Measurements from ENCODE around the gene MAP7D1.

MAP7D1 gene

DNA sequence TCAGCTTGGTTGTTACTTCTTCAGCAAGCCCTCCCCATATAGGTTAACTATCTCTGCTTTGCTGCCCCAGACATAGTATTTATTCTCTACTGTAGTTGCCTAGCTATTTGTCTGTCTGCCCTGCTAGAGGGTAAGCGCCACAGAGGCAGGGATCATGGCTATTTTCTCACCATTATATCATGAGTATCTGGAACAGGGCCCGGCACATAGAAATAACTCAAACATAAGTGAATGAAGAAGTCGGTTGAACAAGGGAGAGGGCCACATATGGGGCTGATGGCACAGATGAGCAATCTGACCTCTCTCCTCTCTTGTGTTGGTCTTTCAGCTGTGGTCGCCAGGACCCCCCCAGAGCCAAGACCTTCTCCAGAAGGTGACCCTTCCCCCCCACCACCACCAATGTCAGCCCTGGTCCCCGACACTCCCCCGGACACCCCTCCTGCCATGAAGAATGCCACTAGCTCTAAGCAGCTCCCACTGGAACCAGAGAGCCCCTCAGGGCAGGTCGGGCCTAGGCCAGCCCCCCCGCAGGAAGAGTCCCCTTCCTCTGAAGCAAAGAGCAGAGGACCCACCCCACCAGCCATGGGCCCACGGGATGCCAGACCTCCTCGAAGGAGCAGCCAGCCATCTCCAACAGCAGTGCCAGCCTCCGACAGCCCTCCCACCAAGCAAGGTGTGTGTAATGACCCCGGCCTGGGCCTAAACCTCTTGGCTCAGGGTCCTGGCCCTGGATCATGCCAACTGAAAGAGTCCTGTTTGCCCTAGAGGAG is 14.9 kb downstream of the MAP7D1 start:
- TF ChIP-seq, protein P1, sequence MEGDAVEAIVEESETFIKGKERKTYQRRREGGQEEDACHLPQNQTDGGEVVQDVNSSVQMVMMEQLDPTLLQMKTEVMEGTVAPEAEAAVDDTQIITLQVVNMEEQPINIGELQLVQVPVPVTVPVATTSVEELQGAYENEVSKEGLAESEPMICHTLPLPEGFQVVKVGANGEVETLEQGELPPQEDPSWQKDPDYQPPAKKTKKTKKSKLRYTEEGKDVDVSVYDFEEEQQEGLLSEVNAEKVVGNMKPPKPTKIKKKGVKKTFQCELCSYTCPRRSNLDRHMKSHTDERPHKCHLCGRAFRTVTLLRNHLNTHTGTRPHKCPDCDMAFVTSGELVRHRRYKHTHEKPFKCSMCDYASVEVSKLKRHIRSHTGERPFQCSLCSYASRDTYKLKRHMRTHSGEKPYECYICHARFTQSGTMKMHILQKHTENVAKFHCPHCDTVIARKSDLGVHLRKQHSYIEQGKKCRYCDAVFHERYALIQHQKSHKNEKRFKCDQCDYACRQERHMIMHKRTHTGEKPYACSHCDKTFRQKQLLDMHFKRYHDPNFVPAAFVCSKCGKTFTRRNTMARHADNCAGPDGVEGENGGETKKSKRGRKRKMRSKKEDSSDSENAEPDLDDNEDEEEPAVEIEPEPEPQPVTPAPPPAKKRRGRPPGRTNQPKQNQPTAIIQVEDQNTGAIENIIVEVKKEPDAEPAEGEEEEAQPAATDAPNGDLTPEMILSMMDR (IDR thresholded peaks at IDR 0.05): no peak
- no peak for TF ChIP-seq ZFX (IDR thresholded peaks at IDR 0.05; ENCODE audit: borderline replicate concordance)

DNA sequence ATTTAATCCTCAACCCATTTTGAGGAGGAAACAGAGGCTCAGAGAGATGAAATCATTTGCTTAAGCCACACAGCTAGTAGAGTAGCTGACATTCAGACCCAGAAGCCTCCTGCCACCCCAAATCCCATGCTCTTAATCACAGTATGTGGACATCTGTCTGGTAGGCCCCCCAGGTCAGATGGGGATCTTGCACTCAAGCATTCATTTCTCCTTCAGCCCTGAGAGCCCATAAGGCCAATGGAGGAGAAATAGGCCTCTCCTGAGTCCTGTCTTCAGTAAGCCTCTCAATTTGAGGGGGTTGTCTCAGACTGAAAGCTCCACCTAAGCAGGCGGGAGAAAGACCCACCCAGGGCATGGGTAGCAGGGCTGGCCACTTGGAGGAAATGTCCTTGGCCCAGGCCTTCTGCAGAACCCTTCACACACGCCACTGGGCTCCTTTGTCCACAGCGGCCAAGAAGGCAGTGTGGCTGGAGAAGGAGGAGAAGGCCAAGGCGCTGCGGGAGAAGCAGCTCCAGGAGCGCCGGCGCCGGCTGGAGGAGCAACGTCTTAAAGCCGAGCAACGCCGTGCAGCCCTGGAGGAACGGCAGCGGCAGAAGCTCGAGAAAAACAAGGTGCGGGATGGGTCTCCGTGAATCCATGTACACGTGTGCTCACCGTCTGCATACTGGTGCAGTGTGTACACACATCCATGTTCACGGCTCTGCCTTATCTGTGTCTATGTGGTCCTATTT is 16.2 kb downstream of the MAP7D1 start:
- H3K27ac ChIP-seq: no peak overlapping the region
- TF ChIP-seq ZFX (IDR thresholded peaks at IDR 0.05; ENCODE audit: borderline replicate concordance): no peak

More for the DNA sequence above, 14.9 kb downstream of the MAP7D1 start:
- no peak overlapping the region for H3K27ac ChIP-seq

GRCh38 chr1:36172983-36173382 is 17.0 kb downstream of the MAP7D1 start:
- no peak for TF ChIP-seq ZFX (IDR thresholded peaks at IDR 0.05; ENCODE audit: borderline replicate concordance)
- TF ChIP-seq, protein P1 (IDR thresholded peaks at IDR 0.05): no peak
- H3K27ac ChIP-seq: no peak overlapping the region

DNA sequence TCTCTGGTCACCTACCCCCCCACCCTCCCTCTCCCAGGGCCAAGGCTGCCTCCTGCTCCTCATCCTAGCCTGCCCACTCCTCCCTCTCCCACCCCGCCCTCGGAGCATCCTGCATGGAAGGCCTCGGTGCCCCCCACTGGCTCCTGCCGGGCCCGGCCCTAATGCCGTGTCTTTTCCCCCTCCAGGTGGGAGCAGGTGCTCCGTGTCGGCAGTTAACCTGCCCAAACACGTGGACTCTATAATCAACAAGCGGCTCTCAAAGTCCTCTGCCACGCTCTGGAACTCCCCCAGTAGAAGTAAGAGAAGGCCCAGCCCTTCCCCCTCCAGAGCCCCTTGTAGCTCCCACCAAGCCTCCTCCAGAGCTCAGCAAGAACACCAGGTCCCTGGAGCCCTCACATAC is 18.8 kb downstream of the MAP7D1 start:
- TF ChIP-seq, protein P1 (IDR thresholded peaks at IDR 0.05): no peak
- 0 out of 2 replicates have a peak overlapping the region, but pooled peaks have one; percentile 3 for H3K27ac ChIP-seq

DNA sequence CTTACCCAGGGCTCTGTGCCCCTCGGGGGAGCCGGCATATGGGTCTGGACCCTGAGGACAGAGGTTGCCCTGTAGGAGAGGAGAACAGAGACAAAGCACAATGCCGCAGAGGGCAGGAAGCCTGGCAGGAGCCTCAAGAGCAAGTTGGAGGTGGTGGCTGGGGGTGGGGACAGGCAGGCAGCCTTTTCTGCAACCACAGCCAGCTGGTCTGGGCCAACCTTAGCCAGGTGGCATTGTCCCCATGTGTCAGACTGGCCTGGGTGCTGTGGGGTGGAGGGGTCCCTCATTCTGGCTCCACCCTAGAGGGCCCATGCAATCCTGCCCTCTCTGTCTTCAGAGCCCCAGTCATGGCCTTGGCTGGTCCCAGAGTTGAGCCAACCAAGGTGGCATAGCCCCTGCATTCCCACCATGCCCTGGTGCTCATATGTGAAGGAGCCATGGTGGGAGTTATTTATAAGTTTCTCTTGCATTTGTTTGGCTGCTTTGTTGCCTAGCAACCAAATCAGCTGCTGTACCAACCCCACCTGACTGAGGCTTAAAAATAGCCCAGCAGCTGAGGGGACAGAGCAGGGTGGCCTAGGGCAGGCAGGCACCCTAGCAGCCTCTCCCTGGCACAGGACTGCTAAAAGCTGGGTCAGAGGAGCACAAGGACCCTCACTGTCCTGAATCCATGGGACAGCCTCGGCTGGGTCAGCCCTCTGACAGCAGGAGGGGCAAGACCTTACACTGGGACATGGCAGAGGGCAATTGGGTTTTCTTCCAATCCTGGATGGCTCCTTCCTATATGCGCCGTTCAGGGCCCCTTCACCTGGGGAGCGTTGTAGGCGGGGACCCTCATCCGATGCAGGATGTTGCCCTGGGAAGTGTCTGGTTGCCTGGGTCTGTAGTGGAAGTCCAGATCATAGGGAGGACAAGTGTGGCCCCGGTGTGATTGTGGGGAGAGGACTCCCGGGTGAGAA is 19.5 kb downstream of the MAP7D1 start:
- TF ChIP-seq ZFX (IDR thresholded peaks at IDR 0.05; ENCODE audit: borderline replicate concordance): no peak
- TF ChIP-seq, protein P1 (IDR thresholded peaks at IDR 0.05): no peak
- 0 out of 2 replicates have a peak overlapping the region, but pooled peaks have one; percentile 3 for H3K27ac ChIP-seq

- TF ChIP-seq, protein P1 (IDR thresholded peaks at IDR 0.05): no peak
- TF ChIP-seq ZFX (IDR thresholded peaks at IDR 0.05; ENCODE audit: borderline replicate concordance): no peak
- peak overlapping the region; percentile 13; the same call in 1 of the 2 replicates for H3K27ac ChIP-seq
Measured at GRCh38 chr1:36176106-36176949, 20.4 kb downstream of the MAP7D1 start.
